Measurements from ENCODE around the gene GYPE.
A peak's percentile ranks its signal among the peaks of the same experiment; 100 is the strongest.
"Not testable (repeated sequence)": the region's sequence is repeated elsewhere in the genome, so short reads cannot be mapped to it uniquely, and the experiment has no call there.

The GYPE gene

DNA sequence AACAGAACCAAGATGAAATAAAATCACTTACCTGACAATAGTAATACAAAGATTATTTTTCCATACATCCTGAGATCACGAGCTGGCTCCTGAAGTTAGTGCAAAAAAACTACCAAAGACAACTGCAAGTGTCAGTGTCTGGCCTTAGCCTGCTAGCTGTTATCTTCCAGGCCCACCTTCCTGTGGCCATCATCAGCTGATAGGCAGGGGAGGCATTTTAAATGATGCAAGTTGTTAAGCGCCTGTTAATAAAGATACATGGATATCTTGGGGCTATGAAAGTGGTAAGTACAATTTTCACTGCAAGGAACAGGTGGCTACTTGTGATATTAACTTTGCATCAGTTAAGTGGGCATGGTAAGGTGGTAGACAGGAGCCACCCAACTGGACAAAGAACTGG lies at the start of gene GYPE:
Gene GYPE, minus strand, starts transcription at position 120 of the 400 bp plus-strand sequence. Its CDS starts 52 bp downstream, at position 68.
- DNase-seq (ENCODE audit: low read depth): not testable (repeated sequence)

DNA sequence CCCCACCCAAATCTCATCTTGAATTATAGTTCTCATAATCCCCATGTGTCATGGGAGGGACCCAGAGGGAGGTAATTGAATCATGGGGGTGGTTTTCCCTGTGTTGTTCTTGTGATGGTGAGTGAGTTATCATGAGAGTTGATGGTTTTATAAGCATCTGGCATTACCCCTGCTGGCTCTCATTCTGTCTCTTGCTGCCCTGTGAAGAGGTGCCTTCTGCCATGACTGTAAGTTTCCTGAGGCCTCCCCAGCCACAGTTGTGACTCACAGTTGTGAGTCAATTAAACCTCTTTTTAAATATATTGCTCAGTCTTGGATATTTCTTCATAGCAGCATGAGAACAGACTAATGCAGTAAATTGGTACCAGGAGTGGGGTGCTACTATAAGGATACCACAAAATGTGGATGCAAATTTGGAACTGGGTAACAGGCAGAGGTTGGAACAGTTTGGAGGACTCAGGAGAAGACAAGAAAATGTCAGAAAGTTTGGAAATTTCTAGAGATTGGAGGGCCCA lies 46.2 kb upstream of the GYPE start:
- not testable (repeated sequence) for DNase-seq (ENCODE audit: low read depth)

- DNase-seq (ENCODE audit: low read depth): not testable (repeated sequence)
These were observed 45.6 kb upstream of the GYPE start for GRCh38 chr4:143950967-143951366.

- DNase-seq (ENCODE audit: low read depth): not testable (repeated sequence)
These were observed 44.8 kb upstream of the GYPE start for GRCh38 chr4:143950185-143950584.

DNA sequence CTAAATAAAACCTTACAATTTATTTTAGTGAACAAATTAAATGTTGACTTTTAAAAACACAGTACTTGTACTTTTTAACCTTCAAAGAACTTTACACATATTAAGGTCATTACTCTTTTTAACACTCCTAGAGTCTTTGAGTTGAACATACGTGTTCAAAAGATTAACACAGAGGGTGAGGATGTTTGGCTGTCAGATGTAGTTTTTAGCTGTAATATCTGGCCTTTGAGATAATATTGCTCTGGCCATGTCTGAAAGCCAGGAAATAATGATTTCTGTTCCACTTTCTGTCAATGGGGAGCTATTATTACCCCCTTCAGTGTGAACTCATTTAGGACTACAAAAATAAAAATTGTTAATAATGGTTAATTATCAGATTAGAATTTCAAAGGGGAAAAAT lies 42.1 kb upstream of the GYPE start:
- not testable (repeated sequence) for DNase-seq (ENCODE audit: low read depth)

DNA sequence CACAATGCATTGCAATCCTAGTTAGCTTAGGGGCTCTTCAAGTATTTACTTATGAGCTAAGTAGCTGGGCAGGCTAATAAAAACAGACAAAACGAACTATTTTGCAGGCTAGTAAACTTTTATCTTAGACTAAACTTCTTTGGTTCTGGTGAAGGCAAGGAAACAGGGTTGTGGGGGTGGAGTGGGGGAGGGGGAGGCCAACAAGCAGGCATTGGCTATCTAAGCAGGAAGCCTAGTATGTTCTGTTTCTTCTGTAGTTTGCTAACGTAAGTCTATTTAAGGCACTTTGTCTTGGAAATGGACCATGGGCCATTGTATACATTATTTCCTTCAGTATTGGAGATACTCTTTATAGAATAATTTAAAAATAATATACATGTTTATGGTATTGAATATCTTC lies 35.3 kb upstream of the GYPE start:
- not testable (repeated sequence) for DNase-seq (ENCODE audit: low read depth)

- DNase-seq (ENCODE audit: low read depth): no peak
These were observed 34.2 kb upstream of the GYPE start for GRCh38 chr4:143939528-143939927.

DNA sequence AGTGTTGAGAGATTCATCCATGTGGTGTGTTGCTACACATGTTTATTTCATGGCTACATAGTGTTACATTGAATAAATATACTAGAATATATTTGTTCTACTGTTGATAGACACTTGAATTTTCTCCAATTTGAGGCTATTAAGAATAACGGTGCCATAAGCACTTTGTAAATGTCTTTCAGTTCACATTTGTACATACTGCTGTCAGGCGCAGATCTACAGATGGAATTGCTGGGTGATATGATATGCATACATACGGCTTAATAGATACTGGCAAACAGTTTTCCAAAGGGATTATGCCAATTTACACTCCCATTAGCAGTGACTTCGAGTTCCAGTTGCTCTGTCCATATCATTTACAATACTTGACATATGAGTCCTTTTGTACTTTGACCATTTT lies 33.5 kb upstream of the GYPE start:
- DNase-seq (ENCODE audit: low read depth): not testable (repeated sequence)

DNA sequence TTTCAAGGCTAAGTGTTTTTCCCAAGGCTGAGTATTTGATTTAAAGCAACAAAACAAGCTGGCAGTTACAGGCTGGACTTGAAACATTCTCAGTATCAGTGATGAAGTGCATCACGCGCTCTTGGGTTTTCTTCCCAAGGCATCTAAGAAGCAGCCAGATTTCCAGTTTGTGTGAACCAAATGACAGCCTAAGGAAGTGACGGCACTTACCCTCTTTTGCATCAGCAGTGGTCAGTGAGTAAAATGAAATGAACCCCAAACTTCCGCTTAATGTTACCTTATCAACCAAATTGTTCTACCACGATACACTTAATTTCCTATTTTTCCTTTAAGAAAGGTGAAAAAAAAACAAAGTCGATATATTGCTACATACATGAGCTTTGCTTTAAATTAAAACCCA lies 15.8 kb upstream of the GYPE start:
- DNase-seq (ENCODE audit: low read depth): no peak

DNA sequence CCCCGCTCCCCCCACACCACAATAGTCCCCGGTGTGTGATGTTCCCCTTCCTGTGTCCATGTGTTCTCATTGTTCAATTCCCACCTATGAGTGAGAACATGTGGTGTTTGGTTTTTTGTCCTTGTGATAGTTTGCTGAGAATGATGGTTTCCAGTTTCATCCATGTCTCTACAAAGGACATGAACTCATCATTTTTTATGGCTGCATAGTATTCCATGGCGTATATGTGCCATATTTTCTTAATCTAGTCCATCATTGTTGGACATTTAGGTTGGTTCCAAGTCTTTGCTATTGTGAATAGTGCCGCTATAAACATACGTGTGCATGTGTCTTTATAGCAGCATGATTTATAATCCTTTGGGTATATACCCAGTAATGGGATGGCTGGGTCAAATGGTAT lies 11.1 kb upstream of the GYPE start:
- not testable (repeated sequence) for DNase-seq (ENCODE audit: low read depth)

- not testable (repeated sequence) for DNase-seq (ENCODE audit: low read depth)
These were observed 7.1 kb upstream of the GYPE start for GRCh38 chr4:143912478-143912877.

GRCh38 chr4:143911528-143912417 lies 6.4 kb upstream of the GYPE start:
- peak; percentile 39 for DNase-seq (ENCODE audit: low read depth)

GRCh38 chr4:143910906-143911305 lies 5.5 kb upstream of the GYPE start:
- DNase-seq (ENCODE audit: low read depth): not testable (repeated sequence)

DNA sequence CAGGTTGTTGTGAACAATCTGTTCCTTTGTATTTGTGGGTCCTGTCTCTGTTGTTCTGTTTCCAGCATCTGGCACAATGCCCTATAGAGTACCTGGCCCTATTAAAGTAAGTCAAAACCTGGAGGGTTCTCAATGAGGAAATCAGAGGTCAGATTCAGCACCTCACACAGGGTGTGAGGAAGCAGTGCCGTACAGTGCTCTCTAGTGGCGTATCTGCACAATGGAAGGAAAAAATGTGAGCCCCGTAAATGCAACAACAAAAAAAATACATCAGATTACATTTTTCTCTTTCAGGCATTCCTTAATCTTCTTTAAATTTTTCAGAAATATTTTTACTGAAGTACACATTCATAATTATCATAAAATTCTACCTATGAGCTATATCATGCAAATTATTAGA lies 2.5 kb upstream of the GYPE start:
- not testable (repeated sequence) for DNase-seq (ENCODE audit: low read depth)

DNA sequence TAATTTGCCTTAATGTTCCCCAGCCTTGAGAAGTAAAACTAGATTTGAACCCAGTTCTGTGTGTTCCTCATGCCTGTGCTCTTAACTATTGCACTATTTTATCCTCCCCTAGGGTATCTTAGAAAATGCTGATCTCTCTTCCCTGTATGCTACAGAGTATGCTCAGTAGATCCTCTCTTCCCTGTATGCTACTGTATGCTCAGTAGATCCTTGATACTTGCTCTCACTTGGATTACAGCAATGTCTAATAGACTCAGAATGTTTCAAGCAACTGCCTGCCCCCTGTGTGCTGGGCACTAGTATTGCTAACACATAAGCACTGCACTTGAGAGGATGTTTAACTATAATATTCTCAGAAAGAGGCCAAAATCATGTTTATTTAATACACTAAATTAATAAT lies 928 bp downstream of the GYPE start:
- DNase-seq (ENCODE audit: low read depth): not testable (repeated sequence)

DNA sequence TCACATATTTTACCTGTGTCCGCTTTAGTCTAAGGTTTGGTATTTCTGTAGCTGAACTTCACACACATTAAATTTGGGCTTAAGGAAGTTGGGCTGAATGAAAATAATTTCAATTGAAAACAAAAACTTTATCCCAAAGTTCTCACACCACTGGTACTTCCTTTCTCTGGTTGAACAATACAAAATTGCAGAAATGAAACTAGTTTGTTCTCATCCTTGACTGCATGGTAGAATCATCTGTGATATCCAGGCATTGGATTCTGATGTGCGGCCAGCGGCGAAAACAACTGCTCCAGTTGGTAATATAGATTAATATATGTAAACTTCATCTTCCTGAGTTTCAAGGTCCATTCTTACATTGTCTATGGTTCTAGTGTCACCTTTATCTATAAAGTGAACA lies 15.0 kb downstream of the GYPE start:
- DNase-seq (ENCODE audit: low read depth): not testable (repeated sequence)

DNA sequence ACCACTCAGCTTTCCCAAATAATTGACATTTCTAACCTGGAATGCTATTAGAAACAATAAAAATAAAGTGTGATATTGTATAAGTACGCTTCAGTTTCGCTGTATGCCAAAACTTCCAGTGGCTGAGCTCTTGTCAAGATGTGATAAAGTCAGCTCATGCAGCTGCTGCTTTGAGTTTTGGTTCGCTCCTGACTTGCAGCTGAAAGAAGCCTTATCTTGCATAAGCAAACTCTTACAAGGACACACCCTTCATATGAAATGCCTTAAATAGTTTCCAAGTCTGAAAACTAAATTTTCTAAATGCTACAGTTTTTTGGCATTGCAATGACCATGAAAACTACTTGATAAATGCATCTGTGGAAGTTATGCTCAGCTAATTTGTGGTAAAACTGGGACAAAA lies 17.2 kb downstream of the GYPE start:
- DNase-seq (ENCODE audit: low read depth): not testable (repeated sequence)

GRCh38 chr4:143884965-143885364 lies 20.4 kb downstream of the GYPE start:
- DNase-seq (ENCODE audit: low read depth): not testable (repeated sequence)

GRCh38 chr4:143883529-143883928 lies 21.8 kb downstream of the GYPE start:
- no peak for DNase-seq (ENCODE audit: low read depth)

DNA sequence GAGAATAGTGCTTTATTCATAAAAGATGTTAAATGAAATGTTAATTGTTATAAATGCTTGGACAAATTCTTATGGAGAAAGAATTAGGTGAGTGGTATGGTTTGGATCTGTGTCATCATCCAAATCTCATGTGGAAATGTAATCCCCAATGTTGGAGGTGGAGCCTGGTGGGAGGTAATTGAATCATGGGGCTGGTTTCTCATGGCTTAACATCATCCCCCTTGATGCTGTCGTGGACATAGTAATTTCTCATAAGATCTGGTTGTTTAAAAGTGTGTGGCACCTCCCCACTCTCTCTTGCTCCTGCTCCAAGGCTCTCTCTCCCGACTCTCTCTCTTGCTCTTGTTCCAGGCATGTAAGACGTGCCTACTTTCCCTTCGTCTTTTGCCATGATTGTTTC lies 22.5 kb downstream of the GYPE start:
- DNase-seq (ENCODE audit: low read depth): no peak

DNA sequence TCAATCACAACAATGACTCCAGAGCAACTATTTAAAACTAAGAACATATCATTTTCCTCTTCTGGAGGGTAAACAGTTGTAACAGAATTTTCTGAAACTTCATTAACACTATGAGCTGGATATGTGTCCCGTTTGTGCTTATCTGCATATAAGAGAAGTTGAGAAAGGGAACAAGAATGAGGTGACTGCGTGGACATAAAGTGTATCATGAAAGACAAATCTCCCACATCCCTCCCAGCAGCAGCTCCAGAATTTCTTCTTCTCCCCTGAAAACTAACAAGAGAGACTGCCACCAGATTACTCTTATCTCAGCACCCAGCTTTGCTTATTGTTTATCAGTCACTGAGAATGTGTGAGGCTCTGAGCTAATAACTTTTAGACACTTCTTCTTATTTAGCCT lies 25.8 kb downstream of the GYPE start:
- not testable (repeated sequence) for DNase-seq (ENCODE audit: low read depth)

- DNase-seq (ENCODE audit: low read depth): not testable (repeated sequence)
These were observed 30.0 kb downstream of the GYPE start for GRCh38 chr4:143875357-143875756.

GRCh38 chr4:143870523-143871268 lies 34.7 kb downstream of the GYPE start:
- not testable (repeated sequence) for DNase-seq (ENCODE audit: low read depth)
